Neural cell (in vitro differentiated cells): Measurements from ENCODE around the gene CXADR.

Source experiments
- CTCF ChIP-seq: fragments of 450-650 bp; IDR thresholded peaks from 2 replicates; pipeline ENCODE4 v1.5.1; 2014; ENCODE audit warnings: antibody characterized with exemption, mild to moderate bottlenecking, moderate library complexity; ENCODE audit not compliant: poor library complexity, severe bottlenecking
- POLR2AphosphoS5 ChIP-seq: IDR thresholded peaks from 2 replicates; pipeline ENCODE4 v1.6.1; 2012
- SMC3 ChIP-seq: fragments of 450-650 bp; conservative IDR thresholded peaks from 2 replicates; pipeline ENCODE4 v1.6.1; 2014; ENCODE audit warnings: antibody characterized with exemption, mild to moderate bottlenecking, moderate library complexity; ENCODE audit not compliant: poor library complexity

- TF ChIP-seq CTCF (no peak), POLR2AphosphoS5 (no peak), SMC3 (no peak)
These were observed 36.8 kb upstream of the CXADR start for GRCh38 chr21:17476006-17476405.
